Heart left ventricle (tissue), 13 donors: Measurements from ENCODE around the gene HDAC8.

Experiments used
- POLR2A ChIP-seq, 2 donors: fragments of 450-650 bp; IDR thresholded peaks; one replicate each; pipeline ENCODE4 v1.6.1; 2017; ENCODE audit warnings: antibody characterized with exemption in 2 of 2, mild to moderate bottlenecking in 2 of 2, moderate library complexity in 2 of 2
- TF ChIP-seq, protein P1 (sequence below), 12 donors: fragments of 200-600 bp; sonication (generic) in 4 of 12; IDR thresholded peaks; one replicate each; pipeline versions ENCODE4 v1.5.0 to v1.8.0; 2018 to 2022; ENCODE audit warnings: antibody characterized with exemption in 12 of 12, mild to moderate bottlenecking in 5 of 12
- donor health status: ischemic (EF 13 %, LVEDD 7.1; RV severe dilation, severe dysfunction).
- donor health status: DM: no; HTN: yes; CAD: no.
- donor health status: DM: no; HTN: no; CAD: no.
- donor health status: ischemic (EF 25% LVEDD 6.9; RV normal size, moderate dysfunction).
- donor health status: ischemic (EF 25% LVEDD 5.7; RV mildly dilated, moderate dysfunction).
- donor health status: ischemic (EF 35%, LVEDD 5.7; RV mildly dilated, moderate dysfunction).
- donor health status: nonischemic (EF 11% LVEDD 7.7; RV severe dilation, severe dysfunction).
- donor health status: DM: yes; HTN: yes; CAD: no.
- donor health status: PGD.
- donor health status: ischemic (EF 29% LVEDD 5.4; RV normal size, mild dysfunction).
- donor health status: nonischemic (EF 23%, LVEDD 6.1; RV moderate dilation, normal function).

DNA sequence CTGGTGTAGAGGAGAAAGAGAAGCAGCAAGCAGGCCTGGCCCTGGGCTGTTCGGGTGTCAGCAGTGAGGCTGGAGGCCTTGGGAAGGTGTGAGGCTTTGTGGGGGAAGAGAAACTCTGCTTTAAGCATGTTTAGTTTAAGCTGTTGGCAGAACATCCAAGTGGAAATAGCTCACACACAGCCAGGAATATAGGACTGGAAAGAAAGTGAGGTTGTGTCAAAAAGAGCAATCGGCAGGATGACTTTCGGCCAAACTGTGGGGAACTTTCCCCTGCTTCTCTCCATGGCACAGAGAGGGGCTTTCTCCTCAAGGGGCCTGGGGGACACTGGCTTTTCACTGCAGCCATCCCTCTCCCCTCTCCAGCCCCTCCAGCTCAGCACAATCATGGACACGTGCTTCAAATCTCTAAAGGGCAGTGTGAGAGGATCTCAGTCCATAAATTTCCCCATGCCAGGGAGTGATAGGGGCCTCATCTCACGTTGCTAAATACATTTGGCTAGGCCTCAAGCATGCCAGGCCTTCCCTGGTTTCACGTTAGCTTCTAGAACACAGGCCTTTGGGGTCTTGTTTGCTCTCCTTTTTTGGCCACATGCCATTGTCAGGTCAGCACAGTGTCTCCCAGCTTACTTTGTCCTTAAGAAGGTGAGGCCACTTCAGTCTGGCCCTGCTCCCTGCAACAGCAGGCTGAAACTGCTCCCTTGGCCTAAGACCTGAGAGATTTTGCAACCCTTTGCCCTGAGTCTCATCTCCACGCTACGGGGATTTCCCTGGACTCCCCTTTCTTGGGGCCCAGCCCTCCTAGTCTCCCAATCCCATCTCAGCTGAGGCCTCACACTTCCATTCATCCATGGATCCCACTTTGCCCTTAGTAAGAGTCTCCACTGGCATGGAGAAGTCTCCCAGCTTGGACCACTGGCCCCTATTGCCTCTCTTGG, 258.7 kb downstream of the HDAC8 start:
- TF ChIP-seq POLR2A (IDR thresholded peaks at IDR 0.05): no peak
- TF ChIP-seq, protein P1, sequence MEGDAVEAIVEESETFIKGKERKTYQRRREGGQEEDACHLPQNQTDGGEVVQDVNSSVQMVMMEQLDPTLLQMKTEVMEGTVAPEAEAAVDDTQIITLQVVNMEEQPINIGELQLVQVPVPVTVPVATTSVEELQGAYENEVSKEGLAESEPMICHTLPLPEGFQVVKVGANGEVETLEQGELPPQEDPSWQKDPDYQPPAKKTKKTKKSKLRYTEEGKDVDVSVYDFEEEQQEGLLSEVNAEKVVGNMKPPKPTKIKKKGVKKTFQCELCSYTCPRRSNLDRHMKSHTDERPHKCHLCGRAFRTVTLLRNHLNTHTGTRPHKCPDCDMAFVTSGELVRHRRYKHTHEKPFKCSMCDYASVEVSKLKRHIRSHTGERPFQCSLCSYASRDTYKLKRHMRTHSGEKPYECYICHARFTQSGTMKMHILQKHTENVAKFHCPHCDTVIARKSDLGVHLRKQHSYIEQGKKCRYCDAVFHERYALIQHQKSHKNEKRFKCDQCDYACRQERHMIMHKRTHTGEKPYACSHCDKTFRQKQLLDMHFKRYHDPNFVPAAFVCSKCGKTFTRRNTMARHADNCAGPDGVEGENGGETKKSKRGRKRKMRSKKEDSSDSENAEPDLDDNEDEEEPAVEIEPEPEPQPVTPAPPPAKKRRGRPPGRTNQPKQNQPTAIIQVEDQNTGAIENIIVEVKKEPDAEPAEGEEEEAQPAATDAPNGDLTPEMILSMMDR (IDR thresholded peaks at IDR 0.05): no peak
